Measurements from ENCODE around the gene SELENOW.
"Not testable (repeated sequence)": the region's sequence is repeated elsewhere in the genome, so short reads cannot be mapped to it uniquely, and the experiment has no call there.

Gene SELENOW

DNA sequence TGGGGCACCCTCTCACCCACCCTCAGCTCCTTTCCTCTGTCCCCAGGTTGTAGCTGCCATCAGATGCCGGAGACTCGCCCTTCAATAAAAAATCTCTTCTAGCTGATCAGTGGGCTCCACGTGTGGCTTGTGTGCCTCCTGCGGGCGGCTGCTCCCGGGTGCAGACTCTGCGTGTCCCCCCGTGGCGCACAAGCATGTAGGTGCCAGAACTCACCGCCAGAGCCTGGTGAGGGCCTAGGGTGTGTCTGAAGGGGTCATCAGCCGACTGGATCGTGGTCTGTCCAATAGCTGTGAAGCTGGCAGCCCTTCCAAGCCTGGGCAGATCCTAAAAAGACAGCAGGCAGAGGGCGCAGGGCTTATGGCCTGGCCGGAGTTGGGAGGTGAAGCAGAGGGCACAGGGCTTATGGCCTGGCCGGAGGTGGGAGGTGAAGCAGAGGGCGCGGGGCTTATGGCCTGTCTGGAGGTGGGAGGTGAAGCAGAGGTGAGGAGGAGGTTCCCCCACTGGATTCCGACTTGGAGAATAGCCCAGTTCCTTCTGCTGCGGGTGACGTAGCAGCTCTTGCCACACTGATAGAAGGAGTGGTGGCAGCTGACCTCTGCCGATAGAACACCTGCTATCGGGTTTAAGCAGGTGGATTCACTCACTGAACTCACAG is 21.4 kb upstream of the SELENOW start:
- DNase-seq: no peak

GRCh38 chr19:47757617-47758442 is 20.7 kb upstream of the SELENOW start:
- DNase-seq: no peak

DNA sequence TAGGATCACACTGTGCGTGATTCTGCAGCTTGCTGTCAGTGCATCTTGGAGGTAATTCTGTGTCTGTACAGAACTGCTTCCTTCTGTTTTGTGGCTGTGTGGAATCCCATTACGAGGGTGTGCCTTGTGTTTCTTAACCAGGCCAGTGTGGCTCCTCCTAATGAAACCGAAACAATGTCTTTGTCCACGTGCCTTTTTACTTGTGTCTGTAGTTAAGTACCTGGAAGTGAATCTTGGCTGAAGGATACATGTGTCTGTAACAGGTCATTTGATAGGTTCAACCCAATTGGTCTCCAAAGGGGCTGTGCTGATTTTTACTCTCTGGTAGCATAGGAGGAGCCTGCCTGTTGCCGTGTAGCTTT is 20.1 kb upstream of the SELENOW start:
- no peak for DNase-seq

DNA sequence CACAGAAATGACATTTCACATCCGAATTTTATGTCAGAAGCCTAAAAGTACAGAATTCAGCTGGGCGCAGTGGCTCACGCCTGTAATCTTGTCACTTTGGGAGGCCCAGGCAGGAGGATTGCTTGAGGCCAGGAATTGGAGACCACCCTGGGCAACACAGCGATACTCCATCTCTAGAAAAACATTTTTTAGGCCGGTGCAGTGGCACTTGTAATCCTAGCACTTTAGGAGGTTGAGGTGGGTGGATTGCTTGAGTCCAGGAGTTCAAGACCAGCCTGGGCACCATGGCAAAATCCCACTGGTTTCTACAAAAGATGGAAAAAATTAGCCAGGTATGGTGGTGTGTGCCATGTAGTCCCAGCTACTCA is 17.9 kb upstream of the SELENOW start:
- no peak for DNase-seq

DNA sequence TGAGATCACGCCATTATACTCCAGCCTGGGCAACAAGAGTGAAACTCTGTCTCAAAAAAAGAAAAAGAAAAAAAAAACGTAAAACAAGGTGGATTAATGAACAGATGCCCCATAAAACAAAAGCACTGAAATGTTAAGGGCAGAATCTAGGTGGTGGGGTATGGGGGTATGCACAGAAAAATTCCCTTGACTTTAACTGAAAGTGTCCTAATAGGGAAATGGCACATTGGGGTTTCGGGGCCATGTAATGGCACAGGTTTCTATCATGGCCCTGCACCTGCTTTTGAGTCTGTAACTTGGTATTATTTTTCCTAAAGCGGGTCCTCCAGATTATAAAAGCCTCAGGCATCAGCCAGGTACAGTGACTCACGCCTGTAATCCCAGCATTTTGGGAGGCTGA is 16.9 kb upstream of the SELENOW start:
- DNase-seq: no peak

DNA sequence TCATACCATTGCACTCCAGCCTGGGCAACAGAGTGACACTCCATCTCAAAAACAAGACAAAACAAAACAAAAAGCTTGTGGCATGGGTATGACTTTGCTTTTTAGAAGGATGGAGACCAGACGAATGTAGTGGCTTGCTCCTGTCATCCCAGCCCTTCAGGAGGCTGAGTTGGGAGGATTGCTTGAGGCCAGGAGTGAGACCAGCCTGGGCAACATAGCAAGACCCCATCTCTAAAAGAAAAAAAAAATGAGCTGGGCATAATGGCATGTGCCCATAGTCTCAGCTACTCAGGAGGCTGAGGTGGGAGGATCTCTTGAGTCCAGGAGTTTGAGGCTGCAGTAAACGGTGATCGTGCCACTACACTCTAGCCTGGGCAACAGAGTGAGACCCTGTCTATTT is 16.4 kb upstream of the SELENOW start:
- DNase-seq: no peak

DNA sequence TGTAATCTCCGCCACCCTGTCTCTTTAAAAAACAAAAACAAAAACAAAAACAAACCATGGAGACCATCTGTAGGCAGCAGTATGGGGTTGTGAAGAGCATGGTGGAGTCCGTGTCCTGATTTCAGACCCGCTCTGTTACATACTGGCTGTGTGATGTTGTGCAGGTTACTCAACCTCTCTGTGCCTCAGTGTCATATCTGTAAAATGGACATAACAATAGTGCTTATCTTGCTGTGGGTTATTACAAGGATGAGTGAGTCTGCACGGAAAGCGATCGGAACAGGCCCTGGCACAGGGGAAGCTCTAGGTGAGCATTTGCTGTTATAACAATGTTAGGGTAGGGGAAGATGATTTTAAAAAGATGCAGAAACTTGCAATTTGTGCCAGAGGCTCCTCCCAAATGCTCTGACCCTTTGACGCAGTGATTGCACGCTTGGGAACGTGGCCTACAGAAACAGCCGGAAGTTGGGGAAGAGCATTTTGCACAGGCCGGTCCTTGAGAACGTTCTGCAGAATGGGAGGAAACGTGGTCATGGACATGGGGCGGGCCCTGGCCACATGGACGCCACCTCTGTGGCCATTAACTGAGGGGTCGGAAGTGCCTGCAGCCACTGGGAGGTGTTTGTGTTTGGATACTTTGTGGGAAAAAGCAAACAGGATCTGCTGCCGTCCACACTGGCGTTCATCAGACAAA is 15.7 kb upstream of the SELENOW start:
- DNase-seq: no peak

DNA sequence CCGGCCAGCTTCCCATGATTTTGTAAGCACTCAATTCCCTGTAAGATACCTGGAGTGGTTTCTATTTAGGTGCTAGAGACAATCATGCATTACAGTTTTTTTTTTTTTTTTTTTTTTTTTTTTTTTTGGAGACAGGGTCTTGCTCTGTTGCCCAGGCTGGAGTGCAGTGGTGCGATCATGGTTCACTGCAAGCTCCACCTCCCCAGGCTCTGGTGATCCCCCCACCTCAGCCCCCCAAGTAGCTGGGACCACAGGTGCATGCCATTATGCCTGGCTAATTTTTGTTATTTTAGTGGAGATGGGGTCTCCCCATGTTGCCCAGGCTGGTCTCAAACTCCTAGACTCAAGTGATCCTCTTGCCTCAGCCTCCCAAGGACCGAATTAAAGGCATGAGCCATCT is 13.8 kb upstream of the SELENOW start:
- DNase-seq: not testable (repeated sequence)

DNA sequence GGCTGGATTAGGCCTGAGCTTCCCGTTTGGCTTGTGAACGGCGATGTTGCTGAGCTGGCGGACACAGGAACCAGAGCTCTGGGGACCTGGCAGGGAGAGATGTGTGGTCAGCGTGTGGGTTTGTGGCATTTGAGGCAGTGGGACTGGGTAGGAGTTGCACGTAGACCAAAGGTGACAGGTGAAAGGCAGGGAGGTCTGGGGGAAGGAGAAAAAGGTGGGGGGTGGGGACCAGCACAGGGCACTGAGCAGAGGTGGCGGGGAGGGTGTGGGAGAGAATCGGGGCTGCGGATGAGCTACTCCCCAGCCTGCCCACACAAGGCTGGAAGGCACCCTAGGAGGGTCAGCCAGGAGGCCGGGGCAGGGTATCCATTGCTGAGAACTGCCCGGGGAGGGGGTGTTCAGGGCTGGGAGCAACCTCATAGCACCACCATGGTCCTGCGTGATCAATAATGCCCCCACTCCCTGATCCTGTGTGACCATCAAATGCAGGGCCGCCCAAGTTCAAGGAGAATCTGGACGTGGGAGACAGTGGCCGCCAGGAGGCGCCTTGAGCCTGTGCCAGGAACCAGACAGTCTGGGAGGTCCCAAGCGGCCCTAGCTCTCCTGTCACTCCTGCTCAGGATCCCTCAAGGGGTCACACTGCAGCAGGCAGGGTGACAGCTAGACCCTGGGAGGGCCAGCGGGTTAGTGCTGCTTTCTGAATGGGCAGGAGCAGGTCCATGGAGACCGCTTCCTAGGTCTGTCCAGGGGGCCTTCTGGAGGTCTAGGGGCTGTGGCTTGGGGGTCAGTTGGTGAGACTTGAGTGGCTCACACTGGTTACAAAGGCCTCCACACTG is 12.8 kb upstream of the SELENOW start:
- peak; percentile 38 for DNase-seq

GRCh38 chr19:47766359-47766620 is 12.2 kb upstream of the SELENOW start:
- DNase-seq: no peak

DNA sequence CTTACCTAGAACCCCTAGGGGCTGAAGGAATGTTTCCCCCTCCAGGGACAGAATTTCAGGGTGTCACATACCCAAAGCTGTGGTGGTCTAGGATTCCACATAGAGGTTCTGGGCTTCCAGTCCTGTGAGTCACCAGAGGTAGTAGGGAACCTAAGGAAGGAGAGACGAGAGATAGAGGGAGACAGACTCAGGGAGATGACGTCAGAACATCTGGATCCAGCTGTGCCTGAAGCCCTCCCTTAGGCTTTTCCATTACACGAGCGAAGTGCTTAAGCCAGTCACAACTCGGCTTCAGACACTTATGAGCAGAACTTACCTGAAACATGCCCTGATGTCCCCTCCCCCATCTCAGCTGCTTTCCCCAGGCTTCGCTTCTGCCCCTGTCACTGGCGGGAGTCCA is 11.8 kb upstream of the SELENOW start:
- no peak for DNase-seq

GRCh38 chr19:47767349-47767748 is 11.2 kb upstream of the SELENOW start:
- DNase-seq: no peak

- no peak for DNase-seq
Observed at GRCh38 chr19:47768604-47769003, 9.9 kb upstream of the SELENOW start.

- DNase-seq: no peak
Observed at GRCh38 chr19:47769534-47769933, 9.0 kb upstream of the SELENOW start.

- DNase-seq: not testable (repeated sequence)
Observed at GRCh38 chr19:47771291-47771690, 7.2 kb upstream of the SELENOW start.

- DNase-seq: no peak
Observed at GRCh38 chr19:47776568-47776967, 1.9 kb upstream of the SELENOW start.

GRCh38 chr19:47777245-47778048 is 1.1 kb upstream of the SELENOW start:
- DNase-seq: not testable (repeated sequence)

- no peak for DNase-seq
Observed at GRCh38 chr19:47778954-47779351, 450 bp downstream of the SELENOW start.

- no peak for DNase-seq
Observed at GRCh38 chr19:47779524-47780214, 1.2 kb downstream of the SELENOW start.

DNA sequence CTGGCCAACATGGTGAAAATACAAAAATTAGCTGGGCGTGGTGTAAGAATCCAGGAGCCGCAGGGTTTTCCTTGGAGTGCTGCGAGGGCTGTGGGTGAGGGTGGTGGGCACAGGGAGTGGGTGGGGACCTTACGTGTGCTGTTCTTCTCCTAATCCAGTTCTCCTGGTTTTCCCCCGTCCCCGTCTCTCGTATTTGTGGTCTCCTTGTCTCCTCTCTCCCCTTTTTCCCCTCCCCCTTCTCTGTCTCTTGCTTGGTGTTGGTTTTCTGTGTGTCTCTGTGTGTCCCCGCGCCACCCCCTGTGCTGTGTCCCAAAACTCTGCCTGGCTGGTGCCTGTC is 1.7 kb downstream of the SELENOW start:
- no peak for DNase-seq

DNA sequence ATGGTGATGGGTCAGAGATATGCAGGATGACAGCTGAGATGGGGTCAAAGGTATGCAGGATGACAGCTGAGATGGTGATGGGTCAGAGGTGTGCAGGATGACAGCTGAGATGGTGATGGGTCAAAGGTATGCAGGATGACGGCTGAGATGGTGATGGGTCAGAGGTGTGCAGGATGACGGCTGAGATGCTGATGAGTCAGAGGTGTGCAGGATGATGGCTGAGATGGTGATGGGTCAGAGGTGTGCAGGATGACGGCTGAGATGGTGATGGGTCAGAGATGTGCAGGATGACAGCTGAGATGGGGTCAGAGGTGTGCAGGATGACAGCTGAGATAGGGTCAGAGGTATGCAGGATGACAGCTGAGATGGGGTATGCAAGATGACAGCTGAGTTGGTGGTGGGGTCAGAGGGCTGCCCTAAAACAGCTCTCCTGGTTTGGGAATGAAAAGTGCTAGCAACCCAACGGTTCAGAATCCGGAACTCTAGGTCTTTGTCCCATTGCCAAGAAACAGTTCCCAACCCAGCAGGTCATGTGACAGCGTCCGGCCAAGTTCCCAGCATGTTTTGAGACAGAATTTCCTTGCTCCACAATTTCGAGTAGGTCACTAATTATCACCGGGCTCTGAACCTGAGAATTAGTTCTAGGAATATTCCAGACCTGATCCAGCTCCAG is 3.2 kb downstream of the SELENOW start:
- no peak for DNase-seq

DNA sequence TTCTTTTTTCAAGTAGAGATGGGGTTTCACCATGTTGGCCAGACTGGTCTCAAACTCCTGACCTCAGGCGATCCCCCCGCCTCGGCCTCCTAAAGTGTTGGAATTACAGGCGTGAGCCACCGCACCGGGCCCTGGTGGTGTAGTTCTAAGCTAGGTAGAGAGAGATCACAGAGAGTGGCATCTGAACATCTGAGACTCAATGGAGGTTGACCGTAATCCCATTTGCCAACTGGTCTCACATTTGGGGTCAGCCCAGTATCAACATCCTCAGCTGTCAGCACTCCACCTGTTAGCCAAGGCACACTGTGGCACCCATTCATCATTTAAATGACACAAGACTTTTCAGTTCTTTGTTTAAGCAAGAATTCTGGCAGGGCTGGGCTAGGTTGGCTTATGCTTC is 8.1 kb downstream of the SELENOW start:
- DNase-seq: no peak

Measured in HCEC 1CT (cell line).